Limb (tissue), 2 donors: ENCODE data around the gene DSCAML1.
A peak's percentile ranks its signal among the peaks of the same experiment; 100 is the strongest.
"Not testable (repeated sequence)": the region's sequence is repeated elsewhere in the genome, so short reads cannot be mapped to it uniquely, and the experiment has no call there.

Source experiments
- DNase-seq, 2 donors: peaks; one replicate each; pipeline ENCODE4 v3.0.0-alpha.2; 2016; ENCODE audit errors: extremely low spot score in 2 of 2

Gene DSCAML1

GRCh38 chr11:117415358-117415896 lies 381.6 kb downstream of the DSCAML1 start:
- DNase-seq, result no peak

- DNase-seq, result no peak
Observed at GRCh38 chr11:117414724-117415123, 382.3 kb downstream of the DSCAML1 start.

GRCh38 chr11:117413616-117414015 lies 383.4 kb downstream of the DSCAML1 start:
- no peak for DNase-seq

- DNase-seq, result no peak
Observed at GRCh38 chr11:117412653-117413275, 384.3 kb downstream of the DSCAML1 start.

- DNase-seq, result no peak
Observed at GRCh38 chr11:117412176-117412575, 384.8 kb downstream of the DSCAML1 start.

GRCh38 chr11:117411736-117412135 lies 385.3 kb downstream of the DSCAML1 start:
- DNase-seq, result no peak

- peak in 1 of 2 donors; percentile 16 for DNase-seq
Observed at GRCh38 chr11:117410861-117411710, 385.9 kb downstream of the DSCAML1 start.

GRCh38 chr11:117410238-117410637 lies 386.8 kb downstream of the DSCAML1 start:
- no peak for DNase-seq

- DNase-seq, result no peak
Observed at GRCh38 chr11:117409511-117409910, 387.5 kb downstream of the DSCAML1 start.

GRCh38 chr11:117408356-117408755 lies 388.7 kb downstream of the DSCAML1 start:
- DNase-seq, result no peak

GRCh38 chr11:117407016-117407415 lies 390.0 kb downstream of the DSCAML1 start:
- DNase-seq, result no peak

- DNase-seq, result not testable (repeated sequence)
Observed at GRCh38 chr11:117405898-117406297, 391.1 kb downstream of the DSCAML1 start.

GRCh38 chr11:117399100-117399840 lies 397.7 kb downstream of the DSCAML1 start:
- not testable (repeated sequence) for DNase-seq

- not testable (repeated sequence) for DNase-seq
Observed at GRCh38 chr11:117398618-117399017, 398.4 kb downstream of the DSCAML1 start.

- DNase-seq, result no peak
Observed at GRCh38 chr11:117396970-117397369, 400.0 kb downstream of the DSCAML1 start.

- DNase-seq, result no peak
Observed at GRCh38 chr11:117395476-117395875, 401.5 kb downstream of the DSCAML1 start.

GRCh38 chr11:117394221-117394925 lies 402.6 kb downstream of the DSCAML1 start:
- DNase-seq, result no peak

GRCh38 chr11:117392979-117393378 lies 404.0 kb downstream of the DSCAML1 start:
- no peak for DNase-seq

- no peak for DNase-seq
Observed at GRCh38 chr11:117392001-117392690, 404.9 kb downstream of the DSCAML1 start.

GRCh38 chr11:117391181-117391580 lies 405.8 kb downstream of the DSCAML1 start:
- no peak for DNase-seq

GRCh38 chr11:117390743-117391142 lies 406.3 kb downstream of the DSCAML1 start:
- DNase-seq, result no peak
